Renal cortex interstitium (tissue), 3 donors: ENCODE measurements around the gene THAP11. TPM values are rescaled to one million over a fixed set of nuclear protein-coding genes. Genes with fewer than 3 reads are reported as not detected.

ENCODE experiments used
- polyA plus RNA-seq, 3 donors: library from polyadenylated mRNA; unstranded; fragments of 120-200 nt; gene quantifications; one replicate each; pipeline ENCODE4 v1.2.1, GENCODE V29; 2013; ENCODE audit not compliant: insufficient read length in 3 of 3

The THAP11 gene
- polyA plus RNA-seq, 3 donors: 26.6 to 36.3 (median 28.1) TPM

Other genes starting within 250 kb of the THAP11 start
- 1 to 10 TPM; 1.0 to 1.3 (median 1.1) TPM for gene CARMIL2, start 197.2 kb upstream of the THAP11 start, polyA plus RNA-seq
- gene ACD, start 182.1 kb upstream of the THAP11 start, polyA plus RNA-seq: 10 to 100 TPM; 19.8 to 29.5 (median 25.4) TPM
- 1 to 10 TPM; 2.7 to 4.6 (median 3.4) TPM for gene PARD6A, start 181.4 kb upstream of the THAP11 start, polyA plus RNA-seq
- gene ENKD1, start 175.6 kb upstream of the THAP11 start, polyA plus RNA-seq: 10 to 100 TPM; 20.2 to 34.6 (median 25.7) TPM
- 1 to 10 TPM; 2.9 to 4.8 (median 4.1) TPM for gene C16orf86, start 175.5 kb upstream of the THAP11 start, polyA plus RNA-seq
- gene GFOD2, start 123.0 kb upstream of the THAP11 start, polyA plus RNA-seq: 10 to 100 TPM; 19.8 to 23.7 (median 23.0) TPM
- gene RANBP10, start 35.8 kb upstream of the THAP11 start, polyA plus RNA-seq: 10 to 100 TPM; 22.7 to 30.4 (median 25.2) TPM
- 1 to 10 TPM; 6.9 to 9.4 (median 7.6) TPM for gene TSNAXIP1, start 35.4 kb upstream of the THAP11 start, polyA plus RNA-seq
- gene NUTF2, start 4.6 kb downstream of the THAP11 start, polyA plus RNA-seq: 100 to 1,000 TPM; 115 to 139 (median 129) TPM
- 10 to 100 TPM; 43.0 to 59.6 (median 53.3) TPM for gene CENPT, start 5.4 kb downstream of the THAP11 start, polyA plus RNA-seq
- gene EDC4, start 30.7 kb downstream of the THAP11 start, polyA plus RNA-seq: 100 to 1,000 TPM in 1 of 3 donors, 10 to 100 TPM in 2; 91.3 to 106 (median 95.3) TPM
- gene NRN1L, start 42.6 kb downstream of the THAP11 start, polyA plus RNA-seq: under 1 TPM in 2 of 3 donors, not detected in 1; 0.43 to 0.70 TPM
- 10 to 100 TPM; 31.2 to 40.9 (median 34.1) TPM for gene PSKH1, start 50.9 kb downstream of the THAP11 start, polyA plus RNA-seq
- gene CTRL, start 89.5 kb downstream of the THAP11 start, polyA plus RNA-seq: 1 to 10 TPM; 4.0 to 7.6 (median 6.2) TPM
- gene PSMB10, start 94.5 kb downstream of the THAP11 start, polyA plus RNA-seq: 10 to 100 TPM; 15.9 to 31.1 (median 28.4) TPM
- 10 to 100 TPM; 16.1 to 29.5 (median 21.2) TPM for gene LCAT, start 101.8 kb downstream of the THAP11 start, polyA plus RNA-seq
- gene SLC12A4, start 126.3 kb downstream of the THAP11 start, polyA plus RNA-seq: 10 to 100 TPM; 28.8 to 38.9 (median 35.6) TPM
- gene DPEP3, start 138.2 kb downstream of the THAP11 start, polyA plus RNA-seq: under 1 TPM in 2 of 3 donors, not detected in 1; 0.14 to 0.16 TPM
- gene DPEP2, start 157.2 kb downstream of the THAP11 start, polyA plus RNA-seq: under 1 TPM; 0.51 to 0.86 (median 0.62) TPM
- gene DPEP2NB, start 173.6 kb downstream of the THAP11 start, polyA plus RNA-seq: not detected
- 10 to 100 TPM in 2 of 3 donors, 1 to 10 TPM in 1; 9.3 to 11.3 (median 10.1) TPM for gene DDX28, start 180.9 kb downstream of the THAP11 start, polyA plus RNA-seq
- 10 to 100 TPM; 13.7 to 17.9 (median 17.5) TPM for gene DUS2, start 181.0 kb downstream of the THAP11 start, polyA plus RNA-seq
- gene NFATC3, start 243.1 kb downstream of the THAP11 start, polyA plus RNA-seq: 10 to 100 TPM; 28.8 to 37.0 (median 35.7) TPM